HG03457 (cell line): ENCODE data around the gene SPANXA2.
"Not testable (repeated sequence)": the region's sequence is repeated elsewhere in the genome, so short reads cannot be mapped to it uniquely, and the experiment has no call there.

Experiments
- ATAC-seq: cut with Tn5 transposase; IDR thresholded peaks from one replicate; pipeline ENCODE4 v1.9.1; 2021; ENCODE audit warnings: moderate number of reproducible peaks; ENCODE audit not compliant: unreplicated experiment

SPANXA2 gene, protein sequence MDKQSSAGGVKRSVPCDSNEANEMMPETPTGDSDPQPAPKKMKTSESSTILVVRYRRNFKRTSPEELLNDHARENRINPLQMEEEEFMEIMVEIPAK

DNA sequence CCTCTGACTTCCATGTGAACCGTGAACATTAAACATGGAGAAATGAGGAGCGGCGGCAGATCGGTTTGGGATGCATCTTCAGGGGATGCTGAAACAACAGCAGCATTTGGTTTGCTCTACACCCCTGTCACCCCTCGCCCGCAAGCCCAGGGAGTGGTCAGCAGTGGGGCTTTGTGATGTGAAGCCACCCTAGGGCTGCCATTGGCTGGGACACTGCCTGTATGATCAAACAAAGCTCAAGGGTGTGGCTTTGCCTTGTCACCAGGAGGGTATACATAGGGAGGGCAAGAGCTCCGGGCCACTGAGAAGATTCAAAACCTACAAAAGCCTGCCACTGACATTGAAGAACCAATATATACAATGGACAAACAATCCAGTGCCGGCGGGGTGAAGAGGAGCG is at the start of gene SPANXA2:
Gene SPANXA2, plus strand, starts transcription at position 301 of the 400 bp plus-strand sequence. Its CDS starts 60 bp downstream, at position 361.
- not testable (repeated sequence) for ATAC-seq

DNA sequence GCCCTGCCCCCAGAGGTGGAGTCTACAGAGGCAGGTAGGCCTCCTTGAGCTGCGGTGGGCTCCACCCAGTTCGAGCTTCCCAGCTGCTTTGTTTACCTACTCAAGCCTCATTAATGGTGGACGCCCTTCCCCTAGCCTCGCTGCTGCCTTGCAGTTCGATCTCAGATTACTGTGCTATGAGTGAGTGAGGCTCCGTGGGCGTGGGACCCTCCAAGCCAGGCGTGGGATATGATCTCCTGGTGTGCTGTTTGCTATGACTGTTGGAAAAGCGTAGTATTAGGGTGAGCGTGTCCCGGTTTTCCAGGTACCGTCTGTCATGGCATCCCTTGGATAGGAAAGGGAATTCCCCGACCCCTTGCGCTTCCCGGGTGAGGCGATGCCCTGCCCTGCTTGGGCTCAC is 47.0 kb upstream of the SPANXA2 start:
- ATAC-seq, result not testable (repeated sequence)

DNA sequence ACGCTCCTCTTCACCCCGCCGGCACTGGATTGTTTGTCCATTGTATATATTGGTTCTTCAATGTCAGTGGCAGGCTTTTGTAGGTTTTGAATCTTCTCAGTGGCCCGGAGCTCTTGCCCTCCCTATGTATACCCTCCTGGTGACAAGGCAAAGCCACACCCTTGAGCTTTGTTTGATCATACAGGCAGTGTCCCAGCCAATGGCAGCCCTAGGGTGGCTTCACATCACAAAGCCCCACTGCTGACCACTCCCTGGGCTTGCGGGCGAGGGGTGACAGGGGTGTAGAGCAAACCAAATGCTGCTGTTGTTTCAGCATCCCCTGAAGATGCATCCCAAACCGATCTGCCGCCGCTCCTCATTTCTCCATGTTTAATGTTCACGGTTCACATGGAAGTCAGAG is 4.9 kb upstream of the SPANXA2 start, which contains the start of gene SPANXA1:
Gene SPANXA1, minus strand, starts transcription at position 101 of the 400 bp plus-strand sequence. Its CDS starts 60 bp downstream, at position 41.
- not testable (repeated sequence) for ATAC-seq

DNA sequence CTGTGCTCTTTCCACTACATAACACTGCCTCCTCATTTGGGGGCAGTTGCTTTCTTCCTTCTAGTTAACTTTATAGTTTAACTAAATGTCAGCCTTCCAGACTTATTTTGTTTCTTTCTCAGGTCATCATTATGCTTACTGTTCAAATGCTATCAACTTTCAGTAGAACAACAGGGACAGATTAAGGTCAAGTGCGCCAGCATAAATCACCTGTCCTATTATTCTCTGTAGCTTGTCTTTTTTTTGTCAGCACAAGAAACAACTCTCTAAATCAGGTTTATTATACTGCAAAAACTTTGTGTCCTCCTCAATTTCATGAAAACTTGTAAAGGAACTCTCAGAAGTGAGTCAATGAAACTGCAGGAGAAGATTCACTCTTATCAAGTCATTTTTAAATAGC is 19.6 kb downstream of the SPANXA2 start:
- ATAC-seq, result no peak

DNA sequence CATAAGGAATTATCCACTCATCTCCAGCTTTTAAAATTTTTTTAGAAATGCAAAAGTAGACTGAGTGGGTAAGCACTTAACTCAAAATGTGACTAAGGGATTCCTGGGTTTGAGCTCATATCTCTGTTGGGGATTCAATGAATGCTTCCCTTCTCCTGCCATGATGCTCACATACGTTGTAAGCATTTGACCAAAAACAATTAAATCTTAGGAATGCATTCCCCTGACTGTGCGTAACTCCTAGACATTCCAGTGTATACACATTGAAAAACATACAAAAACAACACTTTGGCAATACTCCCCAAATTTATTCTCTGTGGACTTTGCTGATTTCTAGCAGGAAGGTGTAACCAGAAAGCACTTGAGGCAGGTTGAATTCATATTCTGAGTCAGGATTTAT is 29.8 kb downstream of the SPANXA2 start:
- no peak for ATAC-seq

DNA sequence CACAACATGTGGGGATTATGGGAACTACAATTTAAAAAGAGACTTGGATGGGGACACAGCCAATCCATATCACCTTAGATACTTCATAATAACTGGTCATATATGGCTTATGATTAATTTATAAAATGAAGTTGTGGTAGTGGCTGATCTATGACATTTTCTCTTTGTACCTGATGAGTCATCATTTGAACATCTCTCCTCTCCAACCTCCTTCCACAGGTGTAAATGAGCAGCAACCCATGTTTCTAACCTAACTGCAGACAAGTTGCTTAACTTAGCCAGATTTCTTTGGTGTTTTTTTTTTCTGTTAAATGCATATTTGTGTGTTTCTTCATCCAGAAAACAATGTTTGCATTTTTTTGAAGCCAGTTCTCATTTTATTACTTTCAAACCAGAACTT is 42.6 kb downstream of the SPANXA2 start:
- ATAC-seq, result no peak

DNA sequence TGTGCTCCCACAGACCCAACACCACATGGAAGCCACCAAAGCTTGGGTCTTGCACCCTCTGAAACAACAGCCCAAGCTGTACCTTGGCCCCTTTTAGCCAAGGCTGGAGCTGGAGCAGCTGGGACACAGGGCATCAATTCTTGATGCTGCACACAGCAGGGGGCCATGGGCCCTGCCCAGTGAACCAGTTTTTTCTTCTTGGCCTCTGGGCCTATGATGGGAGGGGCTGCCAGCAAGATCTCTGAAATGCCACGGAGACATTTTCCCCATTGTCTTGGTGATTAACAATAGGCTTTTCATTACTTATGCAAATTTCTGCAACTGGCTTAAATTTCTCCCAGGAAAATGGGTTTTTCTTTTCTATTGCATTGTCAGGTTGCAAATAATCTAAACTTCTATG is 49.0 kb downstream of the SPANXA2 start:
- ATAC-seq, result no peak
